ENCODE data around the gene BCAS3.

The BCAS3 gene

DNA sequence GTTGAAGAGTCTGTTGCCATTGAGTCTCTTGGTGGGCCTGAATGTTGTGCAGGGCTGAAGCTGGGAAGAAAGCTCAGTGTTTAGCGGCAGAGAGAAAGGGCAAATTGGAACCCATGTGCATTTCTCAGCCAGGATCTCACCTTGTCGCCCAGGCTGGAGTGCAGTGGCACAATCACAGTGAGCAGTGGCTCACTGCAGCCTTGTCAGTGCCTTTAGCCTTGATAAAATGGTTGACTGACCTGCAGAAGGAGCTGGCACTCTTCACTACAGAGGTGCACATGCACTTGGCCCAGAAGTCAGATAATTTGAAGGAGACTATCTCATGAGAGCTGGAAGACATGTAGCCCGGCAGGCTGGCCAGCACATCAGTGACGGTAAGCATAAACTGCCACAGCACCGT, 597.7 kb downstream of the BCAS3 start:
- TF ChIP-seq, protein P1, sequence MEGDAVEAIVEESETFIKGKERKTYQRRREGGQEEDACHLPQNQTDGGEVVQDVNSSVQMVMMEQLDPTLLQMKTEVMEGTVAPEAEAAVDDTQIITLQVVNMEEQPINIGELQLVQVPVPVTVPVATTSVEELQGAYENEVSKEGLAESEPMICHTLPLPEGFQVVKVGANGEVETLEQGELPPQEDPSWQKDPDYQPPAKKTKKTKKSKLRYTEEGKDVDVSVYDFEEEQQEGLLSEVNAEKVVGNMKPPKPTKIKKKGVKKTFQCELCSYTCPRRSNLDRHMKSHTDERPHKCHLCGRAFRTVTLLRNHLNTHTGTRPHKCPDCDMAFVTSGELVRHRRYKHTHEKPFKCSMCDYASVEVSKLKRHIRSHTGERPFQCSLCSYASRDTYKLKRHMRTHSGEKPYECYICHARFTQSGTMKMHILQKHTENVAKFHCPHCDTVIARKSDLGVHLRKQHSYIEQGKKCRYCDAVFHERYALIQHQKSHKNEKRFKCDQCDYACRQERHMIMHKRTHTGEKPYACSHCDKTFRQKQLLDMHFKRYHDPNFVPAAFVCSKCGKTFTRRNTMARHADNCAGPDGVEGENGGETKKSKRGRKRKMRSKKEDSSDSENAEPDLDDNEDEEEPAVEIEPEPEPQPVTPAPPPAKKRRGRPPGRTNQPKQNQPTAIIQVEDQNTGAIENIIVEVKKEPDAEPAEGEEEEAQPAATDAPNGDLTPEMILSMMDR (IDR thresholded peaks at IDR 0.05; ENCODE audit: extremely low read depth, missing control alignments) = no peak
- DNase-seq (ENCODE audit: low spot score) = no peak

DNA sequence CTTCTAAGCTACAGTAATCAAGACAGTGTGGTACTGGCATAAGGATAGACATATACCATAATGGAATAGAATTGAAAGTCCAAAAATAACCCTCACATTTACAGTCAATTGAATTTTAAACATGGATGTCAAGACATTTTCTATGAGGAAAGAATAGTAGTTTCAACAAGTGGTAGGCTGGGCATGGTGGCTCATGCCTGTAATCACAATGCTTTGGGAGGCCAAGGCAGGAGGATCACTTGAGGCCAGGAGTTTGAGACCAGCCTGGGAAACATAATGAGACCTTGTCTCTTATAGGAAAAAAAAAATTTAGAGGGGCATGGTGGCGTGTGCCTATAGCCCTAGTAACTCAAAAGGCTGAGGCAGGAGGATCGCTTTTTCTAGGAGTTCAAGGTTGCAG, 599.2 kb downstream of the BCAS3 start:
- TF ChIP-seq, protein P1 (IDR thresholded peaks at IDR 0.05; ENCODE audit: extremely low read depth, missing control alignments) = no peak

DNA sequence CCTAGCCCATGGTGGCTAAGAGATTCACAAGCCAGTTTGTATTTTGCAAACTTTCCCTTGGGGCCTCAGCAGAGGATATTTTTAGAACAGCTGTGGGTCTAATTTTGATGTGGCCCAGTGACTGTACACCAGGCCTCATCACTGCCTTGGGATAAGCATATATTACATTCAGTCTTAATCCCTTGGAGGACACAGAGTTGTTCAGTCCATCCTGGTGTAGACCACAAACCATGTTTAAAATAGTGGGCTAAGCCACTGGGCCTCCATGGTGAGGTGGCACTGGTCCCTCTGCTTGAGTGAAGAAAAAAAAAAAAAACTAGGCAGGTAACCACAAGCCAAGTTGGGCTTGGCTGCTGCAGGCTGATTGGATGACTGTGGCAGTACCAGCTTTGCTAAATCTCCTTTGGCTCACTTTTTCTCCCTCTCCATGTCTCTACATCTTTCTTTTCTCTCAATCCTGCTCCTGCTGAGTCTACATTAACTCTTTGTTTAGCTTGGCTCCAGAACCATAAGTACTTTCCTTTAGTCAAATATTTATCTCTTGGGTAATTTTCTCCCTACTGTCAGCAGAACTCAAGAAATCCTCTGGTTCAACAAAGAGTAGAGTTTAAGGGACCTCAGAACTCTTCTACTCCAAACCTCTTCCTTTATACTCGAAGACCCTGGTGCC, 602.0 kb downstream of the BCAS3 start:
- DNase-seq (ENCODE audit: low spot score) = no peak
- TF ChIP-seq, protein P1 (IDR thresholded peaks at IDR 0.05; ENCODE audit: extremely low read depth, missing control alignments) = no peak

More for the DNA sequence above, 599.2 kb downstream of the BCAS3 start:
- no peak for DNase-seq (ENCODE audit: low spot score)

DNA sequence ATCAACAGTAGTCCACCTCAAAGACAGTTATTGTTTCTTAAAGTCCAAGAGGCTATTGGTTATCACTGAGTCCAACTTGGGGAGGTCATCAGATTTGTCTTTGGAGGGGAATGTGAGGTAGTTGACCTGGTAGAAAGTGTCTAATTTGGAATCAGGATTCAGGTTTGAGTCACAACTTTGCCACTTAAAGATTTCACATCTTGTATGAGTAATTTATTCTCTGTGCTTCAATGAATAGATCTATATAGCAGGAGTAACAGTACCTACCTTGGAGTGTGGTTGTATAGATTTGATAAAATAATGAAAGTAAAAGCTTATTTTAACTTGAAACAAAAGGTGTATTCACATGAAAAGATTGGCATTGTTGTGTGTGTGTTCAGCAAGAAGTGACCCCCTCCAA, 602.7 kb downstream of the BCAS3 start:
- DNase-seq (ENCODE audit: low spot score) = no peak
- TF ChIP-seq, protein P1 (IDR thresholded peaks at IDR 0.05; ENCODE audit: extremely low read depth, missing control alignments) = no peak

DNA sequence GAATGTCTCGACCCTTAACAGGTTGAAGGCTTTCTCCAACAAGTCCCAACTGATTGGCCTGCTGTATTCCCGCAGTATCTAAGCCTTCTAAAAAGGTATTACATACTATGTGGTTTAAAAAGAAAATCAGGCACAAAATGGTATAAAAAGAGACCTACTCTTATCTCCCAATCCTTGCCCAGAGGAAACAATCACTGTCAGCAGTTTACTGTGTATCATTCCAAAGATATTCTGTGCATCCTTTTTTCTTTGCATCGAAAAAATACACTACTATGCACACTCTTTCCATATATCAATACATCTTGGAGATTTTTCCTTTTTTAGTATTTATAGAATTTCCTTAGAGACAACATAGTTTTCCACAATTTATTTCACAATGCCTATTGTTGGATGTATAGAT, 603.2 kb downstream of the BCAS3 start:
- TF ChIP-seq, protein P1 (IDR thresholded peaks at IDR 0.05; ENCODE audit: extremely low read depth, missing control alignments) = no peak
- DNase-seq (ENCODE audit: low spot score) = no peak

DNA sequence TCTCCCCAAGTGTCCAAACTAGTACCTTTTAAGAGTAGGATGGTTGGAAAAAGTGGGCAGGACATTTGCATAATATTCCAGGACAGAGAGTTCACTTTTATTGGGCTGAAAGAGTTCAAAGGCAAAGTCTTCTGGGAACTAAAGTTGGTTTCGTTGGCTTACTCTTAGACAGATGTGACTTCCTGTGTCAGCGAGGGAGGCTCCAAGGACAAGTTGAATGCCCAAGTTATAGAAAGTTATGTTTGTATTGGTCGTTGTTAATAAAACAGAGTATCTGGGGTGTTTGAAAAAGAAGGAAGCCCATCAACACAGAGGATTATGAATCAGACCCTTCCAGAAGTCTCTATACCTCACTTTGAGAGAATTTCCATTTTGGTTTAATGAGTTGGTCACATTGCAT, 604.7 kb downstream of the BCAS3 start:
- TF ChIP-seq, protein P1 (IDR thresholded peaks at IDR 0.05; ENCODE audit: extremely low read depth, missing control alignments) = no peak
- DNase-seq (ENCODE audit: low spot score) = no peak

DNA sequence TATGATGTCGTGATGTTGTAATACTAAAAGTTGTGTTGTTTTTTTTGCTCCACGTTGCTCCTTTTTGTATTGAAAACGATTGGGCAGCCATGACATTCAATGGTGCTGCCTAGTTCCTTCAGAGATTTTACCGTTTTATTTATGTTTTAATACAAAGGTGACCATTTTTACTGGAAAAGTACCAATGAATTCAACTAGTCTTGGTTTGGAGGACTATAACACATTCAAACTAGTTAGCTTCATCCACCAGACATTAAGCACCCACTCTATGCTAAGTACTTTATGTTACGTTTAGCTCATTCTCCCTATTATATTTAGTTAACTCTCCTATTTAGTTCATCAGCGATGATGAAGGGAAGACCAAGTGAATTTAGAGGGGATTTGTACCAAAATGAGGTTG, 605.4 kb downstream of the BCAS3 start:
- TF ChIP-seq, protein P1 (IDR thresholded peaks at IDR 0.05; ENCODE audit: extremely low read depth, missing control alignments) = no peak
- DNase-seq (ENCODE audit: low spot score) = no peak

All from GM20000 (cell line).